H9 (cell line): Measurements from ENCODE around the gene EIF5A. TPM values are rescaled to one million over a fixed set of nuclear protein-coding genes. Genes with fewer than 3 reads are reported as not detected.

Experiments
- DNase-seq: peaks from one replicate; pipeline ENCODE4 v3.0.0-alpha.2; 2017
- H2AFZ ChIP-seq: one replicate; pipeline ENCODE4 v1.6.1; 2013; ENCODE audit warnings: mild to moderate bottlenecking, low read length, control low read depth, moderate library complexity
- H2AK5ac ChIP-seq: 2 replicates; pipeline ENCODE4 v1.6.1; 2013; ENCODE audit warnings: low read length, control low read depth, mixed read lengths; ENCODE audit not compliant: insufficient read length
- H2BK120ac ChIP-seq: one replicate; pipeline ENCODE4 v1.6.1; 2013; ENCODE audit warnings: low read depth, mild to moderate bottlenecking, low read length, control low read depth, inconsistent platforms; ENCODE audit not compliant: poor library complexity, severe bottlenecking
- H2BK12ac ChIP-seq: 2 replicates; pipeline ENCODE4 v1.6.1; 2013; ENCODE audit warnings: low read length, control low read depth, mixed read lengths, low read depth; ENCODE audit not compliant: insufficient read length
- H2BK15ac ChIP-seq: 2 replicates; pipeline ENCODE4 v1.6.1; 2013; ENCODE audit warnings: low read depth, low read length, control low read depth
- H2BK20ac ChIP-seq: one replicate; pipeline ENCODE4 v1.6.1; 2013; ENCODE audit warnings: low read depth, mild to moderate bottlenecking, low read length, control low read depth, inconsistent platforms; ENCODE audit not compliant: poor library complexity, severe bottlenecking
- H2BK5ac ChIP-seq: 2 replicates; pipeline ENCODE4 v1.6.1; 2013; ENCODE audit warnings: low read length, control low read depth, mixed read lengths; ENCODE audit not compliant: insufficient read length
- H3K14ac ChIP-seq: 2 replicates; pipeline ENCODE4 v1.6.1; 2013; ENCODE audit warnings: low read length, control low read depth; ENCODE audit not compliant: insufficient read depth
- H3K18ac ChIP-seq: 2 replicates; pipeline ENCODE4 v1.6.1; 2013; ENCODE audit warnings: low read depth, mild to moderate bottlenecking, mixed read lengths, low read length, control low read depth; ENCODE audit not compliant: insufficient read length
- H3K23ac ChIP-seq: 2 replicates; pipeline ENCODE4 v1.6.1; 2013; ENCODE audit warnings: low read length, control low read depth, mixed read lengths, low read depth; ENCODE audit not compliant: insufficient read length
- H3K23me2 ChIP-seq: 2 replicates; pipeline ENCODE4 v1.6.1; 2013; ENCODE audit warnings: low read depth, mild to moderate bottlenecking, mixed read lengths, low read length, control low read depth; ENCODE audit not compliant: insufficient read length, poor library complexity, severe bottlenecking
- H3K27ac ChIP-seq: 2 replicates; pipeline ENCODE4 v1.5.1; 2013; ENCODE audit warnings: low read length, control low read depth, mixed read lengths, low read depth; ENCODE audit not compliant: insufficient read length
- H3K27me3 ChIP-seq: 2 replicates; pipeline ENCODE4 v1.6.1; 2013; ENCODE audit warnings: low read length, control low read depth, inconsistent platforms; ENCODE audit not compliant: insufficient read depth
- H3K4ac ChIP-seq: 2 replicates; pipeline ENCODE4 v1.6.1; 2013; ENCODE audit warnings: low read depth, mild to moderate bottlenecking, control low read depth, inconsistent platforms, low read length, moderate library complexity
- H3K4me1 ChIP-seq: 2 replicates; pipeline ENCODE4 v1.6.1; 2013; ENCODE audit warnings: low read length, control low read depth, inconsistent platforms; ENCODE audit not compliant: insufficient read depth
- H3K4me2 ChIP-seq: 2 replicates; pipeline ENCODE4 v1.6.1; 2013; ENCODE audit warnings: low read length, control low read depth, mixed read lengths; ENCODE audit not compliant: insufficient read length, insufficient read depth
- H3K56ac ChIP-seq: 2 replicates; pipeline ENCODE4 v1.6.1; 2013; ENCODE audit warnings: low read depth, mild to moderate bottlenecking, mixed read lengths, low read length, control low read depth; ENCODE audit not compliant: insufficient read length
- H3K79me1 ChIP-seq: 2 replicates; pipeline ENCODE4 v1.6.1; 2013; ENCODE audit warnings: low read depth, mild to moderate bottlenecking, moderate library complexity, low read length, control low read depth, inconsistent platforms; ENCODE audit not compliant: insufficient read depth, poor library complexity, severe bottlenecking
- H3K79me2 ChIP-seq: 2 replicates; pipeline ENCODE4 v1.6.1; 2013; ENCODE audit warnings: low read length, control low read depth, inconsistent platforms; ENCODE audit not compliant: insufficient read depth
- H3K9ac ChIP-seq: 2 replicates; pipeline ENCODE4 v1.6.1; 2013; ENCODE audit warnings: low read length, control low read depth, mixed read lengths; ENCODE audit not compliant: insufficient read length; ENCODE audit errors: extremely low read depth
- H3K9me3 ChIP-seq: one replicate; pipeline ENCODE4 v1.6.1; 2013; ENCODE audit warnings: low read depth, low read length, inconsistent platforms; ENCODE audit not compliant: control insufficient read depth
- H3T11ph ChIP-seq: one replicate; pipeline ENCODE4 v1.6.1; 2013; ENCODE audit warnings: mild to moderate bottlenecking, low read length, control low read depth, inconsistent platforms
- H4K20me1 ChIP-seq: one replicate; pipeline ENCODE4 v1.6.1; 2013; ENCODE audit not compliant: control insufficient read depth, insufficient read length, insufficient read depth
- H4K5ac ChIP-seq: 2 replicates; pipeline ENCODE4 v1.6.1; 2013; ENCODE audit warnings: low read depth, mild to moderate bottlenecking, mixed read lengths, low read length, control low read depth; ENCODE audit not compliant: insufficient read length
- H4K8ac ChIP-seq: replicated peaks from 2 replicates; pipeline ENCODE4 v1.6.1; 2013; ENCODE audit warnings: low read length, control low read depth, mixed read lengths, low read depth; ENCODE audit not compliant: insufficient read length
- H4K91ac ChIP-seq: 2 replicates; pipeline ENCODE4 v1.6.1; 2013; ENCODE audit warnings: low read depth, mild to moderate bottlenecking, moderate library complexity, mixed read lengths, low read length, control low read depth; ENCODE audit not compliant: insufficient read length
- H3K27ac Mint-ChIP-seq, 3 experiments: 2 replicates in 2 of 3; 3 replicates in 1 of 3; pipeline ENCODE4 v1.8.0; 2020 to 2021; ENCODE audit warnings: mixed read lengths in 3 of 3, mild to moderate bottlenecking in 1 of 3, moderate library complexity in 1 of 3
- H3K27me3 Mint-ChIP-seq: 2 replicates; pipeline ENCODE4 v1.8.0; 2021; ENCODE audit warnings: low read depth, mild to moderate bottlenecking, moderate library complexity, mixed read lengths
- H3K36me3 Mint-ChIP-seq, 3 experiments: 2 replicates in 2 of 3; 3 replicates in 1 of 3; pipeline ENCODE4 v1.8.0; 2020 to 2021; ENCODE audit warnings: low read depth in 3 of 3, mixed read lengths in 3 of 3; ENCODE audit not compliant: insufficient read depth in 1 of 3
- H3K4me1 Mint-ChIP-seq, 2 experiments: 2 replicates each; pipeline ENCODE4 v1.8.0; 2020; ENCODE audit warnings: mixed read lengths in 2 of 2
- H3K4me3 Mint-ChIP-seq, 2 experiments: 2 replicates in 1 of 2; 3 replicates in 1 of 2; pipeline ENCODE4 v1.8.0; 2020 to 2021; ENCODE audit warnings: mild to moderate bottlenecking in 2 of 2, mixed read lengths in 2 of 2, moderate library complexity in 1 of 2
- H3K9me3 Mint-ChIP-seq, 2 experiments: 2 replicates in 1 of 2; 3 replicates in 1 of 2; pipeline ENCODE4 v1.8.0; 2020; ENCODE audit warnings: mild to moderate bottlenecking in 2 of 2, mixed read lengths in 2 of 2, moderate library complexity in 1 of 2
- CTCF ChIP-seq: fragments of 200-600 bp; sonication (generic); conservative IDR thresholded peaks from 3 replicates; pipeline ENCODE4 v1.8.0; 2021; ENCODE audit warnings: antibody characterized with exemption, mild to moderate bottlenecking
- WGBS: extraction: QIAGEN DNeasy Blood & Tissue Kit; methylation state at CpG from one replicate; pipeline ENCODE4 v1.1.7; 2013; ENCODE audit warnings: missing lambda C conversion rate, low lambda C conversion rate, mixed read lengths; ENCODE audit not compliant: insufficient read length; ENCODE audit errors: extremely low coverage; 5-methylcytosine and 5-hydroxymethylcytosine counted together
- total RNA-seq: library from RNA; stranded (reverse); gene quantifications from 2 replicates; pipeline ENCODE4 v1.2.1, GENCODE V29; 2021

EIF5A gene
- total RNA-seq, 1 experiment from 2014 or later: 978 TPM

- H3K79me1 ChIP-seq: no peaks in the 10 kb centered on the region
- H3K14ac ChIP-seq: no peak overlapping the region; the same call in 1 of the 2 replicates
- no peaks in the 10 kb centered on the region for H3K9me3 ChIP-seq
- H2BK12ac ChIP-seq: no peak overlapping the region
- Mint-ChIP-seq H3K4me1 (peaks cover 34% of the 10 kb centered on the region in 2 experiments), H3K27me3 (no peaks in the 10 kb centered on the region; the same call in 1 of the 2 replicates), H3K27ac (peak overlapping the region in 2 of 3 experiments; percentile 86 to 93; a peak in 5 of 7 replicates), H3K36me3 (peaks cover 55 to 83% (median 82%) of the 10 kb centered on the region in 3 experiments), H3K4me3 (peak overlapping the region; percentile 71 to 87), H3K9me3 (no peaks in the 10 kb centered on the region; a peak in 1 of 5 replicates)
- H2AK5ac ChIP-seq: no peak overlapping the region
- no peak overlapping the region for H3K56ac ChIP-seq
- DNase-seq: no peak
- no peak overlapping the region for H2BK15ac ChIP-seq
- H2BK120ac ChIP-seq: no peak overlapping the region
- H3K27ac ChIP-seq: no peak overlapping the region
- WGBS: no CpG with 5 or more reads among the region's 9 CpGs
- TF ChIP-seq CTCF: no peak
- peak overlapping the region; percentile 9 for H3K9ac ChIP-seq
- H4K91ac ChIP-seq: no peak overlapping the region
- H2AFZ ChIP-seq: no peak overlapping the region
- H3K4me2 ChIP-seq: peak overlapping the region; percentile 61
- H3K79me2 ChIP-seq: peaks cover 11% of the 10 kb centered on the region
- no peak overlapping the region for H2BK5ac ChIP-seq
- H3K23me2 ChIP-seq: peaks cover 10% of the 10 kb centered on the region
- peaks cover 1% of the 10 kb centered on the region; the same call in 1 of the 2 replicates for H3K4me1 ChIP-seq
- no peak overlapping the region for H3T11ph ChIP-seq
- H4K20me1 ChIP-seq: no peaks in the 10 kb centered on the region
- no peaks in the 10 kb centered on the region for H3K27me3 ChIP-seq
- no peak overlapping the region for H2BK20ac ChIP-seq
- no peak overlapping the region for H4K8ac ChIP-seq
- H3K23ac ChIP-seq: no peak overlapping the region
- no peak overlapping the region for H3K4ac ChIP-seq
- H4K5ac ChIP-seq: no peak overlapping the region
- no peak overlapping the region for H3K18ac ChIP-seq
These were observed 6.7 kb downstream of the EIF5A start for GRCh38 chr17:7313890-7314718.
